ENCODE results near the gene SIGLEC11.

Gene SIGLEC11

GRCh38 chr19:49924004-49924880 is 36.7 kb downstream of the SIGLEC11 start (continued):
- TF ChIP-seq PRDM2 (tag by site-specific recombination; IDR thresholded peaks at IDR 0.05; ENCODE audit: borderline replicate concordance) (no peak), ZNF514 (tag by site-specific recombination; IDR thresholded peaks at IDR 0.05) (no peak), RBAK (tag by site-specific recombination; IDR thresholded peaks at IDR 0.05) (no peak), ZNF785 (tag by site-specific recombination; IDR thresholded peaks at IDR 0.05) (no peak), FEZF1 (tag by site-specific recombination; IDR thresholded peaks at IDR 0.05) (no peak), ZNF549 (tag by site-specific recombination; IDR thresholded peaks at IDR 0.05) (no peak), ZNF558 (tag by site-specific recombination; IDR thresholded peaks at IDR 0.05) (0 out of 2 replicates have a peak, but pooled peaks have one; percentile 33), ZNF37A (tag by site-specific recombination; IDR thresholded peaks at IDR 0.05) (no peak), ZBTB7A (tag by site-specific recombination; IDR thresholded peaks at IDR 0.05; ENCODE audit: low read depth) (no peak), BCL11B (tag by site-specific recombination; IDR thresholded peaks at IDR 0.05; ENCODE audit: low read depth) (no peak), OSR2 (tag by site-specific recombination; IDR thresholded peaks at IDR 0.05) (no peak), ZNF529 (tag by site-specific recombination; IDR thresholded peaks at IDR 0.05; ENCODE audit: insufficient replicate concordance) (no peak), KLF8 (tag by site-specific recombination; IDR thresholded peaks at IDR 0.05) (no peak), ZNF555 (tag by site-specific recombination; conservative IDR thresholded peaks at IDR 0.05) (no peak), ZNF560 (tag by site-specific recombination; IDR thresholded peaks at IDR 0.05; ENCODE audit: borderline replicate concordance) (no peak), ZNF664 (tag by site-specific recombination; IDR thresholded peaks at IDR 0.05) (no peak), ZNF311 (tag by site-specific recombination; IDR thresholded peaks at IDR 0.05; ENCODE audit: borderline replicate concordance) (no peak), SCRT2 (tag by site-specific recombination; IDR thresholded peaks at IDR 0.05) (no peak), ZNF473 (tag by site-specific recombination; IDR thresholded peaks at IDR 0.05) (no peak), ZNF629 (tag by site-specific recombination; IDR thresholded peaks at IDR 0.05) (no peak), ZNF175 (tag by site-specific recombination; IDR thresholded peaks at IDR 0.05) (no peak), KLF10 (tag by site-specific recombination; IDR thresholded peaks at IDR 0.05) (no peak), IKZF3 (tag by site-specific recombination; IDR thresholded peaks at IDR 0.05) (peak; percentile 46), ZNF157 (tag by site-specific recombination; IDR thresholded peaks at IDR 0.05) (no peak), ZNF350 (tag by site-specific recombination; IDR thresholded peaks at IDR 0.05) (no peak), ZNF274 (IDR thresholded peaks at IDR 0.05; ENCODE audit: low read length) (no peak), ZNF274 (tag by site-specific recombination; IDR thresholded peaks at IDR 0.05; ENCODE audit: borderline replicate concordance) (no peak), HOXC10 (CRISPR knock-in tag; IDR thresholded peaks at IDR 0.05) (no peak), ZNF292 (tag by site-specific recombination; IDR thresholded peaks at IDR 0.05; ENCODE audit: borderline replicate concordance, low read depth) (no peak), ZNF23 (tag by site-specific recombination; IDR thresholded peaks at IDR 0.05; ENCODE audit: borderline replicate concordance) (0 out of 2 replicates have a peak, but pooled peaks have one; percentile 12), ZBTB6 (tag by site-specific recombination; IDR thresholded peaks at IDR 0.05) (no peak), ZNF600 (tag by site-specific recombination; IDR thresholded peaks at IDR 0.05) (no peak), ZNF626 (tag by site-specific recombination; IDR thresholded peaks at IDR 0.05) (no peak)
- TF ChIP-seq, protein P1, sequence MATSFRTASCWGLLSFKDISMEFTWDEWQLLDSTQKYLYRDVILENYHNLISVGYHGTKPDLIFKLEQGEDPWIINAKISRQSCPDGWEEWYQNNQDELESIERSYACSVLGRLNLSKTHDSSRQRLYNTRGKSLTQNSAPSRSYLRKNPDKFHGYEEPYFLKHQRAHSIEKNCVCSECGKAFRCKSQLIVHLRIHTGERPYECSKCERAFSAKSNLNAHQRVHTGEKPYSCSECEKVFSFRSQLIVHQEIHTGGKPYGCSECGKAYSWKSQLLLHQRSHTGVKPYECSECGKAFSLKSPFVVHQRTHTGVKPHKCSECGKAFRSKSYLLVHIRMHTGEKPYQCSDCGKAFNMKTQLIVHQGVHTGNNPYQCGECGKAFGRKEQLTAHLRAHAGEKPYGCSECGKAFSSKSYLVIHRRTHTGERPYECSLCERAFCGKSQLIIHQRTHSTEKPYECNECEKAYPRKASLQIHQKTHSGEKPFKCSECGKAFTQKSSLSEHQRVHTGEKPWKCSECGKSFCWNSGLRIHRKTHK (tag by site-specific recombination; IDR thresholded peaks at IDR 0.05) = no peak

Measured in HEK293 (cell line).